Measurements from ENCODE around the gene LMAN2. TPM values are rescaled to one million over a fixed set of nuclear protein-coding genes. Genes with fewer than 3 reads are reported as not detected.

LMAN2 gene
- total and polyA plus RNA-seq, 2 experiments from 2014 or later = 163 to 261 TPM

- no peaks in the 10 kb centered on the region for H3K4me1 ChIP-seq (ENCODE audit: low read depth)
- DNase-seq (ENCODE audit: low read depth in 1 of 2, low spot score in 1 of 2) = peak; percentile 83 to 86
- H3K27me3 ChIP-seq = no peaks in the 10 kb centered on the region
- no peaks in the 10 kb centered on the region for H3K9me3 ChIP-seq (ENCODE audit: low read depth)
- TF ChIP-seq CTCF (IDR thresholded peaks at IDR 0.05; ENCODE audit: low read depth, low read length) = peak; percentile 90
- no peaks in the 10 kb centered on the region for H3K36me3 ChIP-seq
- no peak overlapping the region for H3K4me3 ChIP-seq
- no peak overlapping the region for H3K27ac ChIP-seq
Measured at GRCh38 chr5:177317959-177318377, 33.5 kb downstream of the LMAN2 start.

- H3K27me3 ChIP-seq = no peaks in the 10 kb centered on the region
- no peak for DNase-seq (ENCODE audit: low read depth in 1 of 2, low spot score in 1 of 2)
- H3K9me3 ChIP-seq (ENCODE audit: low read depth) = no peaks in the 10 kb centered on the region
- TF ChIP-seq CTCF (IDR thresholded peaks at IDR 0.05; ENCODE audit: low read depth, low read length) = no peak
- H3K4me3 ChIP-seq = no peak overlapping the region
- H3K4me1 ChIP-seq (ENCODE audit: low read depth) = no peaks in the 10 kb centered on the region
- H3K36me3 ChIP-seq = no peaks in the 10 kb centered on the region
- no peak overlapping the region for H3K27ac ChIP-seq
Measured at GRCh38 chr5:177316005-177316404, 35.5 kb downstream of the LMAN2 start.

DNA sequence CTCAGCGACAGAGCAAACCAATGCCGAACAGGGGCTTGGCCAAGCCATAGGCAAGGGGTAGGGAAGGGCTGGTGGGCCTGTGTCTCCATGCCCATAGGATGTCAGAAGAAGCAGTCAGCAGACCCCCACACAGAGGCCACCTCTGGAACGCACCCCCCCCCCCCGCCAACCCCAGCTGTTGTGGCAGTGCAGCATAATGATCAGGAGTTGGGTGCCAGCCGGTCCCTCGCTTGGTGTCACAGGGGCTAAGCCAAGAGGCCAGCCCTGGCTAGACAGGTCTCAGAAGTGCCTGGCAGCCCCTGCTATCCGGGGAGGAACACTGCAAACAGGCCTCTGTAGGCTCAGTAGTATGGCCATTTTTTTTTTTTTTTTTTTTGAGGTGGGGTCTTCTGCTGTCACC lies 36.1 kb downstream of the LMAN2 start:
- no peaks in the 10 kb centered on the region for H3K36me3 ChIP-seq
- H3K4me3 ChIP-seq = no peak overlapping the region
- no peak for TF ChIP-seq CTCF (IDR thresholded peaks at IDR 0.05; ENCODE audit: low read depth, low read length)
- H3K27ac ChIP-seq = no peak overlapping the region
- no peaks in the 10 kb centered on the region for H3K4me1 ChIP-seq (ENCODE audit: low read depth)
- H3K9me3 ChIP-seq (ENCODE audit: low read depth) = no peaks in the 10 kb centered on the region
- no peaks in the 10 kb centered on the region for H3K27me3 ChIP-seq
- no peak for DNase-seq (ENCODE audit: low read depth in 1 of 2, low spot score in 1 of 2)

DNA sequence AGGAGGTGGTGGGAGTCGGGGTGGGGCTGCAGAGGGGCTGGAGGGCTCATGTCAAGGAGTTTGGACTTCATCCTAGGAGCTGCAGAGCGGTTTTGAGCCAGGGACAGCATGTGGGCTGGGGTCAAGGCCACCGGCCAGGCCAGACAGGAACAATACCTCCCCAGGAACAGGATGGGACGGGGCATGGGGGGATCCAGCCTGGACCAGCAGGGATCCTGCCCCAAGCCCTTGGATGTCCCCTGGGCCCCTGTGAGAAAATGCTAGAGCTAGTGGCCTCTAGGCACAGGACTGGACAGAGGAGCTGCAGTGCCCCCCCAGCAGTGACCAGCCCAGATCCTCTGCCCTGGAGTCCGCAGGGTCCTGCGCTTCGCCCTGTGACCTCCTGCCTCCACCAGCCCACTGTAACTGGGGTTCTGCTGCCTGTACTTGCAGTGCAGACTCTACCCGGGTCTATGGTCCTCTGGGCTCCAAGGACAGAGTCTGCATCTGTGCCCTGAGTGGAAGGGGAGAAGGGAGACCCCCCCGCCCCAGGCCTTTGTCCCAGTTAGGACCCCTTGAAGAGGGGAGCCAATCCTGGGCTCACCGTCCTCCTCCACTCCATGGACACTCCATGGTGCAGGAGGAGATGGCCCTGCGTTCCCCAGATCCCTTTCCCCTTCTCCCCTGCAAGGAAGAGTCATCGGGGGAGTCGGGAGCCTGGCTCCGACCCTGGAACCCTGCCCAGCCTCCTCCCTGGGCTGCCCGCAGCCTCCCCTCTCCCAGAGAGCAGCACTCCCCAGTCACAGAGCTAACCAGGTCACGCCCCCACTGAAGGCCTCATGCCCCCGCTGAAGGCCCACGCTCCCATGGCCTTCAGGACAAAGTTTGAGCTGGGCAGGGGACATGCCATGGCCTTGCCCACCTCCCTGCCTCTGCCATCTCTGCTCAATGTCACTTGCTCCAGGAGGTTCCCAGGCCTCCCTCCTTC lies 36.8 kb downstream of the LMAN2 start:
- no peaks in the 10 kb centered on the region for H3K36me3 ChIP-seq
- TF ChIP-seq CTCF (IDR thresholded peaks at IDR 0.05; ENCODE audit: low read depth, low read length) = no peak
- no peaks in the 10 kb centered on the region for H3K27me3 ChIP-seq
- H3K9me3 ChIP-seq (ENCODE audit: low read depth) = no peaks in the 10 kb centered on the region
- DNase-seq (ENCODE audit: low read depth in 1 of 2, low spot score in 1 of 2) = no peak
- no peak overlapping the region for H3K27ac ChIP-seq
- no peak overlapping the region for H3K4me3 ChIP-seq
- H3K4me1 ChIP-seq (ENCODE audit: low read depth) = no peaks in the 10 kb centered on the region

DNA sequence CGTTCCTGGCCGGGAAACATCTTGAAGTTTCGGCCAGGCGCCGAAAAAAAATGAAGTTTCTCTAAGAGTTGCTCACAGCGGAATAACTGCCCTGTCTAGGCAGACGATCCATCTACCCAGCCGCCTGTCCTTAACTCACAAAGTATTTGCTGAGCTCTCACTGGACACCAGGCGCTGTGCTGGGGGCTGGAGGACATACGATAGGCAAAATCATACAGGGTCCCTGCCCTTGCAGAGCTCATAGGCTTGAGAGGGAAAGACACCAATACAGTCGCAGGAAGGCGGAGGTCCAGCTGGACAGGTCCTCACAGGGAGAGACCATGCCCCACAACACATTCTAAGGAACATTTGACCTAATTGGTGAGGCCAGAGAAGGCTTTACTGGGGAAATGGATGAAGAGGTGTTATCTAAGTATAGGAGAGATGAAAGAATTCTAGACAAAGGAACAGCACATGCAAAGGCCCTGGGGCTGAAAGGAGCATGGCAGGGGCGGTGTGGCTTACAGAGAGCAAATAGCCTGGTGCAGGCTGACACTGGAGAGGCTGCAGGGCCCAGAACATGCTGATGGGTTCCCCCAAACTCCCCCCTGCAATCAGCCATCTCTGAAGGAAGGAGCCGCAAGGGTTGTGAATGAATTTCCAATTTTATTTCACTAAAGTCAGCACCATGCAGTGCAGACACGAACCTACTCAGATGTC lies 37.8 kb downstream of the LMAN2 start:
- no peaks in the 10 kb centered on the region for H3K27me3 ChIP-seq
- H3K4me1 ChIP-seq (ENCODE audit: low read depth) = no peaks in the 10 kb centered on the region
- H3K27ac ChIP-seq = no peak overlapping the region
- H3K9me3 ChIP-seq (ENCODE audit: low read depth) = no peaks in the 10 kb centered on the region
- no peak overlapping the region for H3K4me3 ChIP-seq
- H3K36me3 ChIP-seq = no peaks in the 10 kb centered on the region
- DNase-seq (ENCODE audit: low read depth in 1 of 2, low spot score in 1 of 2) = no peak
- no peak for TF ChIP-seq CTCF (IDR thresholded peaks at IDR 0.05; ENCODE audit: low read depth, low read length)
